PC-9 (cell line): ENCODE measurements around the gene LRRC59.

Experiments used
- CTCF ChIP-seq: fragments of 200-600 bp; sonication (generic); conservative IDR thresholded peaks from 2 replicates; pipeline ENCODE4 v1.6.1; 2017; ENCODE audit warnings: mixed run types, antibody characterized with exemption, mild to moderate bottlenecking, moderate library complexity
- EZH2 ChIP-seq: fragments of 200-600 bp; sonication (generic); IDR thresholded peaks from 2 replicates; pipeline ENCODE4 v1.8.0; 2017; ENCODE audit warnings: antibody characterized with exemption, low read depth

GRCh38 chr17:50424246-50424995, 27.1 kb upstream of the LRRC59 start:
- TF ChIP-seq CTCF (no peak), EZH2 (no peak)
